DOHH2 (cell line): ENCODE measurements around the gene SOD1.

Experiments
- EZH2phosphoT487 ChIP-seq: fragments of 200-600 bp; sonication (generic); IDR thresholded peaks from 2 replicates; pipeline ENCODE4 v1.6.1; 2017; ENCODE audit warnings: borderline replicate concordance, mild to moderate bottlenecking, antibody characterized with exemption, low read length, moderate library complexity, mixed read lengths
- TF ChIP-seq, protein P1 (sequence below): fragments of 200-600 bp; sonication (generic); IDR thresholded peaks from one replicate; pipeline ENCODE4 v1.5.1; 2014; ENCODE audit warnings: antibody characterized with exemption, mild to moderate bottlenecking, low read depth, low read length; ENCODE audit not compliant: poor library complexity, severe bottlenecking

DNA sequence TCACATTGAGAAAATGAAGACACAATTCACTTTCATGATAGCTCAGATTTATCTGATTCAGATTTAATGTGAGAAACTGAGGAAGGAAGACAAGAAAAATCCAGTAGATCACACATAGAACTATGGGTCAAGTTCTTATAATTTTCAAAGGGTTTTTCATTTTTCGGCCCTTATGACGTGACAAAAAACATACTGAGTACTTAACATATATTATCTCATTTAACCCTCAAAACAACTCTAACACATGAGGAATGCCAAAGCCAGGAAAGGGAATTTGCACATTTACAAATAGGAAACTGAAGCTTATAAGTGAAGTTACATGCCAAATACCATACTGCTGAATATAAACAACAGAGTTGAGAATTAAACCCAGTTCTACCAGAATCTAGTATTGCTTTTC is 27.6 kb downstream of the SOD1 start:
- TF ChIP-seq, protein P1, sequence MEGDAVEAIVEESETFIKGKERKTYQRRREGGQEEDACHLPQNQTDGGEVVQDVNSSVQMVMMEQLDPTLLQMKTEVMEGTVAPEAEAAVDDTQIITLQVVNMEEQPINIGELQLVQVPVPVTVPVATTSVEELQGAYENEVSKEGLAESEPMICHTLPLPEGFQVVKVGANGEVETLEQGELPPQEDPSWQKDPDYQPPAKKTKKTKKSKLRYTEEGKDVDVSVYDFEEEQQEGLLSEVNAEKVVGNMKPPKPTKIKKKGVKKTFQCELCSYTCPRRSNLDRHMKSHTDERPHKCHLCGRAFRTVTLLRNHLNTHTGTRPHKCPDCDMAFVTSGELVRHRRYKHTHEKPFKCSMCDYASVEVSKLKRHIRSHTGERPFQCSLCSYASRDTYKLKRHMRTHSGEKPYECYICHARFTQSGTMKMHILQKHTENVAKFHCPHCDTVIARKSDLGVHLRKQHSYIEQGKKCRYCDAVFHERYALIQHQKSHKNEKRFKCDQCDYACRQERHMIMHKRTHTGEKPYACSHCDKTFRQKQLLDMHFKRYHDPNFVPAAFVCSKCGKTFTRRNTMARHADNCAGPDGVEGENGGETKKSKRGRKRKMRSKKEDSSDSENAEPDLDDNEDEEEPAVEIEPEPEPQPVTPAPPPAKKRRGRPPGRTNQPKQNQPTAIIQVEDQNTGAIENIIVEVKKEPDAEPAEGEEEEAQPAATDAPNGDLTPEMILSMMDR, result no peak
- TF ChIP-seq EZH2phosphoT487, result no peak
